ENCODE measurements around the gene CMBL.

- no peak for TF ChIP-seq CTCF (IDR thresholded peaks at IDR 0.05)
- TF ChIP-seq POLR2A (IDR thresholded peaks at IDR 0.05): no peak
These were observed 63.3 kb downstream of the CMBL start for GRCh38 chr5:10244342-10244944.
